Sciatic nerve (tissue), 2 donors: ENCODE measurements around the gene TRIM24. TPM values are rescaled to one million over a fixed set of nuclear protein-coding genes. Genes with fewer than 3 reads are reported as not detected.
A peak's percentile ranks its signal among the peaks of the same experiment; 100 is the strongest.
"Not testable (repeated sequence)": the region's sequence is repeated elsewhere in the genome, so short reads cannot be mapped to it uniquely, and the experiment has no call there.

ENCODE experiments used
- ATAC-seq: fragments of 200-7000 bp; cut with Tn5 transposase; one replicate; pipeline ENCODE4 v1.9.1; 2020; ENCODE audit warnings: mild to moderate bottlenecking, moderate library complexity
- DNase-seq: peaks from one replicate; pipeline ENCODE4 v3.0.0-alpha.2; 2020; ENCODE audit warnings: low spot score
- intact Hi-C: fragments of 100-400 bp; cut with DNase I; formaldehyde crosslinking; loops from one replicate; pipeline ENCODE4 v1.14.2; 2022
- total RNA-seq: library from RNA; stranded (reverse); fragmentation: NEBNext Ultra II Directional; extraction: Animal tissue kit (Norgen Biotek cat#: 25700); gene quantifications from one replicate; pipeline ENCODE4 v1.2.1, GENCODE V29; 2021
- donor health status: DM: no; HTN: no; CAD: no.
- donor health status: DM: no; HTN: no; CAD: no.

TRIM24 gene
- 14.8 TPM for total RNA-seq

- ATAC-seq (no peak), DNase-seq (peak; percentile 97)
- intact Hi-C loops = no loop called here
These were observed at the start of gene TRIM24 for GRCh38 chr7:138460176-138460648. TSS of gene TRIM24 (plus strand) at chr7:138460259. CDS start at chr7:138460549, 290 bp downstream.

DNA sequence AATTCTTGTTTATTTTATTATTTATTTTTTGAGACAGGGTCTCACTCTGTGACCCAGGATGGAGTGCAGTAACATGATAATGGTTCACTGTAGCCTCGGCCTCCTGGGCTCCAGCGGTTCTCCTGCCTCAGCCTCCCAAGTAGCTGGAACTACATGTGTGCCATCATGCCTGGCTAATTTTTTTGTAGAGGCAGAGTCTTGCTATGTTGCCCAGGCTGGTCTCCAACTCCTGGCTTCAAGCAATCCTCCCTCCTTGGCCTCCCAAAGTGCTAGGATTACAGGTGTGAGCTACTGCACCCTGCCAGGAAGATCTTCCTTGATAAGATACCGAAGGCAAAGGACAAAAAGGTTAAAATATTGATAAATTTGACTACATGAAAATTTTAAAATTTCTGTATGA lies 48.0 kb upstream of the TRIM24 start:
- ATAC-seq, intact Hi-C loops, DNase-seq: not testable (repeated sequence)

DNA sequence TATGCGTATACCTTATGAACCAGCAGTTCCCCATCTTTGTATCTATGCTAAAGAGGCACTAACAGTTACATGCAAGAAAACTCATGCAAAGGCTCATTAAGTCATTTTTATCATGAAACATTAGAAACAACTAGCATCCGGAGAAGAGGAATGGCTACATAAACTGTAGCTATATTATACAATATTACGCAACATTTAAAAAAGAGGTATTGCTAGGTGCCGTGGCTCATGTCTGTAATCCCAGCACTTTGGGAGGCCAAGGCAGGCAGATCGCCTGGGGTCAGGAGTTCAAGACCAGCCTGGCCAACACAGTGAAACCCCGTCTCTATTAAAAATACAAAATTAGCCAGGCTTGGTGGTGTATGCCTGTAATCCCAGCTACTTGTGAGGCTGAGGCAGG lies 47.1 kb upstream of the TRIM24 start:
- DNase-seq, ATAC-seq, intact Hi-C loops: not testable (repeated sequence)

DNA sequence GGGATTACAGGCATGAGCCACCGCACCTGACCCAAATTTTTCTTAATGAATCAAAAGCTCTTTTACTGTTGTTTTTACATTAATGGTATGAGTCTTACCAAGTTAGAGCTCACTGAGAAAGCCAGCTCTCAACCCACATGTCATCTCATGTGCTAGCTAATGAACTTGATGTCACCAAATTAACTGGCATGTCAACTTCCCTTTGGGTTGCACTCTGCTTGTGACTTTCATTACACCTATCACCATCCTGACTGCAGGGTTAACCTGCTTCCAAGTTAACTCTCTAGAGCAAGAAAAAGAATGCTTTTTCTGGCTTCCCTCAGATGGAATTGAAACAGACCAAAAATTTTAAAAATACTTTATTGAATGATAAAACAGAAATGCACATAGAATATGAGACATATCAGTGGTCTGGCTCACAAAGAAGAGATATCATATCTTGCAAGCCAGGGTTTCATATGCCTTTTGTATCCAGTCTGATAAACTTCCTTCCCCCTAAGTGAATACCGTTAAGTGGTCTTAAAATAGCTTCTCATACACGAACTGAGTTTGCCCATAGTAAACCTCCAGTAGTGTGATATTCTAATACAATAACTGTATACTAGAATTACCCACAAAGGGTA lies 42.9 kb upstream of the TRIM24 start:
- intact Hi-C loops = no loop called here
- no peak for DNase-seq
- no peak for ATAC-seq

- intact Hi-C loops = no loop called here
- no peak for ATAC-seq
- DNase-seq = no peak
These were observed 42.3 kb upstream of the TRIM24 start for GRCh38 chr7:138417764-138418163.

- ATAC-seq, DNase-seq, intact Hi-C loops: not testable (repeated sequence)
These were observed 41.7 kb upstream of the TRIM24 start for GRCh38 chr7:138418403-138418802.

DNA sequence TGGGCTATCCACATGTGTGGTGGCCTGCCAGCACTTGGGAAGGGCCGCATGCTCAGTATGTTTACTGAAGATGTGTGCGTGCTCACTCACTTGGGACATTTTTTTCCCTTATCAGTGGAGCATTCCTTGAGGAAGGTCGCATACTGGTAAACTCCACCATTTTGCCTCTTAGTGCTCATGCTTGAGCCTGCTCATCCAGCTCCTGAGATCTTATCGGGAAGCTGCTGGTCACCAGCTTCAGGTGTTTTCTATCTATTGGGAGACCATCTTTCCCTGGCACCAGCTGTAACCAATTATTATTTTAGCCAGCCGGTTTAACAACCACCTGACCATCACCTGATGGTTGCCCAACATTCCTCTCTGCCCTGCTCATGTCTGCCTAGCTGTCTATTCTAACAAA lies 35.0 kb upstream of the TRIM24 start:
- no peak for ATAC-seq

GRCh38 chr7:138429577-138430250 lies 30.3 kb upstream of the TRIM24 start:
- no peak for ATAC-seq
- intact Hi-C loops = no loop called here

More for the DNA sequence above, 35.0 kb upstream of the TRIM24 start:
- intact Hi-C loops = no loop called here
- DNase-seq = no peak

DNA sequence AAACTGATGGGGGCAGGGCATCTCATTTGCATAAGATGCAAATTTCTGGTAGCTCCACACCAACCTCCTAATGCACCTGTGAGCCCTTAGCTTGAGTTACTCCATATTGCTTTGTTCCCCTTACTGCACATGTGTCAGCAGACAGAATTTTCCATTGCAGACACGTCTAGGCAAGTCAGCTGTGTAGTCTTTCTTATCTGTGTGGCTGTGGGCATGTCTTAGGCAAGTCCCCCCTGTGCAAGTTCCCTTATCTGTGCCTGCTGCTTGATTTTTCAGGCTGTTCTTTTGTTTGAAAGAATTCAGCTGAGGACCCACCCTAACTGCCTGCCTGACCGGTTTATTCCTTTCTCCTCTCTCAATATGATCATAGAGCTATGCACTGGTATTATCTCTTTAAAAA lies 28.5 kb upstream of the TRIM24 start:
- intact Hi-C loops = no loop called here

More at GRCh38 chr7:138429577-138430250, 30.3 kb upstream of the TRIM24 start:
- no peak for DNase-seq

DNA sequence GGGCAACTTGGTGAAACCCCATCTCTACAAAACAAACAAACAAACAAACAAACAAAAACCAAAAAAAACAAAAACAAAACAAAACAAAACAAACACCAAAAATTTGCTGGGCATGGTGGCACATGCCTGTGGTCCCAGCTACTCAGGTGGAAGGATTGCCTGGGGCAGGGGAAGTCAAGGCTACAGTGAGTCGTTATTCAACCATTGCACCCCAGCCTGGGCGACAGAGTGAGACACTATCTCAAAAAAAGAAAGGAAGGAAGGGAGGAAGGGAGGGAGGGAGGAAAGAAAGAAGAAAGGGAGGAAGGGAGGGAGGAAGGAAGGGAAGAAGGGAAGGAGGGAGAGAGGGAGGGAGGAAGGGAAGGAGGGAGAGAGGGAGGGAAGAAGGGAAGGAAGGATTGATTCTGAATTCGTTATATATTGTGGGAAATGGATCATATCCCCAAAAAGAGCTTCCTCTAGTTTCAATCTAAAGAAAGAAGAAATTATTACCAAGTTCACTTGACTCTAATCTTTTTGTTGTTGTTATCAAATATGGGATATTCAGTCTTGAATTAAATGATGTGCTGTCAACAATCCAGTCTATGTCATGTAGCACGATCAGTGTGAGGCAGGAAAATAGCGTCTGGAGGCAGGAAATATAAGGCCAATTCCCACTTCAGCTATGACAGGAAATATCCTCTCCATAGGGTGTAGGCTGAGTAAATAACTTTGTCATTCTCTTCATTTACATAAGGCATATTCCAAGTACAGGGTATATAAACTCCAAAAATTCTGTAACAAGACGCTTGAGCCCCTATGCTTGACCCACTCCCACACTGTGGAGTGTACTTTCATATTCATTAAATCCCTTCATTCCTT lies 26.2 kb upstream of the TRIM24 start:
- intact Hi-C loops = no loop called here
- ATAC-seq (no peak), DNase-seq (no peak)

More for the DNA sequence above, 28.5 kb upstream of the TRIM24 start:
- ATAC-seq = no peak
- DNase-seq = no peak

DNA sequence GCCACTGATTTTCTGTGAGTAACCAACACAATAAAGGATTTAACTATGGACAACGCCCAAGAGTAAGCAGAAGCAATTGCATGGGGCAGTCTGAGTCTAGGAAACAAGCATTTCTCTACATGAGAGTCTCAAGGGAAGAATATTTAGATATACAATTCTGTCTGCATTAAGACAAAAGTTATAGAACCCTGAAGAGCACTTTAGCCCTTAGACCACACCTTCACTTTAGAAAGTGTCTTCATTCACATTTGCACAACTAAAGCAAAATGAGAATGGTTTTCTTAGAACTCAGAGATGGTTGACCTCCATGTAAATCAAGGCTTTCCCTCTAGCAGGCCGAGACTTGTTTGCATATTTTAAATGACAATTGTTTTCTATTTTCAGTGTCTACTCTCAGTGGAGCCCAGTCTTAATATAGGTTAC lies 25.5 kb upstream of the TRIM24 start:
- intact Hi-C loops = no loop called here
- ATAC-seq (no peak), DNase-seq (no peak)

- ATAC-seq = no peak
- intact Hi-C loops = no loop called here
- no peak for DNase-seq
These were observed 24.7 kb upstream of the TRIM24 start for GRCh38 chr7:138435231-138435919.

DNA sequence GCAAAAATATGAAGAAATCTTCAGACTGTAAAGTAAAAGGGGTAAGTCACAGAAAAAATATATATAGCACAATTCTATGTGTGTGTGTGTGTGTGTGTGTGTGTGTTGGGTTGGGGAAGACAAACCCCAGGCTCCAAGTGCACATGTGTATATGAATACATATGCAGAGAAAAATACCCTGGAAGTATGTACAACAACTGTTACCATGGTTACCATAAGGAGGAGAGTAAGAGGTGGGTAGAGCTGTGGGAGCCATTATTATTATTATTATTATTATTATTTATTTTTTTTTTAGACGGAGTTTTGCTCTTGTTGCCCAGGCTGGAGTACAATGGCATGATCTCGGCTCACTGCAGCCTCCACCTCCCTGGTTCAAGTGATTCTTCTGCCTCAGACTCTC lies 23.7 kb upstream of the TRIM24 start:
- no peak for ATAC-seq
- no peak for DNase-seq
- intact Hi-C loops = no loop called here

DNA sequence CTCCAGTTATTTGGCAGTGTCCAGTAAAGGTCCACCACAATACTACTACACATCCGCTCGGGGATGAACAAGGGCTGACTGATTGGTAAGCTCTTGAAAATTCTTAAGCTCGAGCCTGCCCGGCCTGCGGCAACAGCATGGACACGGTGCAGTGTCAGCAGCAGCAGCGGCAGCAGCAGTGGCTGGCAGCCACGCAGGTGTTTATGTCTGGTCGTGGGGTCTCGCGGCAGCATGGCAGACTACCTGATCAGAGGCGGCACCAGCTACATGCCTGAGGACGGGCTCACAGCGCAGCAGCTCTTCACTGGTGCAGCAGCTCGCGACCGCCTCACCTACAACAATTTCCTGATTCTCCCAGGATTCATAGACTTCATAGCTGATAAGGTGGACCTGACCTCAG lies 19.6 kb upstream of the TRIM24 start:
- DNase-seq (no peak), ATAC-seq (no peak)
- intact Hi-C loops = no loop called here

GRCh38 chr7:138442822-138443221 lies 17.2 kb upstream of the TRIM24 start:
- DNase-seq (no peak), ATAC-seq (no peak)
- intact Hi-C loops = no loop called here

- intact Hi-C loops = no loop called here
- DNase-seq (no peak), ATAC-seq (no peak)
These were observed 10.5 kb upstream of the TRIM24 start for GRCh38 chr7:138449580-138449979.

GRCh38 chr7:138455609-138456008 lies 4.5 kb upstream of the TRIM24 start:
- no peak for ATAC-seq
- DNase-seq = no peak
- intact Hi-C loops = no loop called here

GRCh38 chr7:138456220-138456619 lies 3.8 kb upstream of the TRIM24 start:
- intact Hi-C loops = no loop called here
- DNase-seq = no peak
- ATAC-seq = no peak
